GM23338 (cell line): ENCODE results near the gene UCP3. TPM values are rescaled to one million over a fixed set of nuclear protein-coding genes. Genes with fewer than 3 reads are reported as not detected.

Experiments
- ATAC-seq: fragments of 200-7000 bp; cut with Tn5 transposase; 3 replicates; pipeline ENCODE4 v1.9.1; 2020
- DNase-seq: peaks from one replicate; pipeline ENCODE4 v3.0.0-alpha.2; 2015; ENCODE audit warnings: low spot score
- H2AFZ ChIP-seq: fragments of 200-600 bp; sonication (generic); 2 replicates; pipeline ENCODE4 v1.8.0; 2016; ENCODE audit warnings: antibody characterized with exemption, mild to moderate bottlenecking, moderate library complexity
- H3F3A ChIP-seq: fragments of 200-600 bp; sonication (generic); replicated peaks from 2 replicates; pipeline ENCODE4 v1.8.0; 2017; ENCODE audit warnings: antibody characterized with exemption, mixed run types, low read depth
- H3K27ac ChIP-seq: fragments of 200-600 bp; sonication (generic); 2 replicates; pipeline ENCODE4 v1.6.1; 2016; ENCODE audit warnings: low read depth
- H3K27me3 ChIP-seq: fragments of 200-600 bp; sonication (generic); 2 replicates; pipeline ENCODE4 v1.8.0; 2016; ENCODE audit warnings: mild to moderate bottlenecking, mixed run types, moderate library complexity; ENCODE audit not compliant: insufficient read depth
- H3K36me3 ChIP-seq: fragments of 200-600 bp; sonication (generic); 2 replicates; pipeline ENCODE4 v1.8.0; 2016; ENCODE audit warnings: mild to moderate bottlenecking; ENCODE audit not compliant: insufficient read depth
- H3K4me1 ChIP-seq: fragments of 200-600 bp; sonication (generic); 2 replicates; pipeline ENCODE4 v1.8.0; 2016; ENCODE audit warnings: mild to moderate bottlenecking, moderate library complexity; ENCODE audit not compliant: insufficient read depth
- H3K4me2 ChIP-seq: fragments of 200-600 bp; sonication (generic); 2 replicates; pipeline ENCODE4 v1.7.1; 2017; ENCODE audit warnings: mixed run types
- H3K4me3 ChIP-seq: fragments of 200-600 bp; sonication (generic); 2 replicates; pipeline ENCODE4 v1.6.1; 2016; ENCODE audit warnings: mixed run types
- H3K79me2 ChIP-seq: fragments of 200-600 bp; sonication (generic); replicated peaks from 2 replicates; pipeline ENCODE4 v1.8.0; 2017; ENCODE audit warnings: mild to moderate bottlenecking; ENCODE audit not compliant: insufficient read depth
- H3K9me2 ChIP-seq: fragments of 200-600 bp; sonication (generic); 2 replicates; pipeline ENCODE4 v1.8.0; 2017; ENCODE audit not compliant: insufficient read depth
- H4K20me1 ChIP-seq: fragments of 200-600 bp; sonication (generic); replicated peaks from 2 replicates; pipeline ENCODE4 v1.8.0; 2017; ENCODE audit warnings: mild to moderate bottlenecking; ENCODE audit not compliant: insufficient read depth
- H3K27ac Mint-ChIP-seq: 2 replicates; pipeline ENCODE4 v1.8.0; 2020; ENCODE audit warnings: inconsistent platforms, mild to moderate bottlenecking, moderate library complexity, mixed read lengths
- H3K27me3 Mint-ChIP-seq: 3 replicates; pipeline ENCODE4 v1.8.0; 2022; ENCODE audit warnings: low read depth, mild to moderate bottlenecking, moderate library complexity, mixed read lengths, inconsistent platforms; ENCODE audit not compliant: insufficient read depth, poor library complexity
- H3K36me3 Mint-ChIP-seq: 3 replicates; pipeline ENCODE4 v1.8.0; 2021; ENCODE audit warnings: low read depth, mild to moderate bottlenecking, inconsistent platforms, moderate library complexity, mixed read lengths
- H3K4me1 Mint-ChIP-seq: 3 replicates; pipeline ENCODE4 v1.8.0; 2020; ENCODE audit warnings: mild to moderate bottlenecking, inconsistent platforms, mixed read lengths
- H3K4me3 Mint-ChIP-seq: 3 replicates; pipeline ENCODE4 v1.8.0; 2021; ENCODE audit warnings: moderate library complexity, mild to moderate bottlenecking, inconsistent platforms, mixed read lengths
- H3K9me3 Mint-ChIP-seq: 3 replicates; pipeline ENCODE4 v1.8.0; 2020; ENCODE audit warnings: moderate library complexity, mild to moderate bottlenecking, inconsistent platforms, mixed read lengths
- CREB1 ChIP-seq: fragments of 250-450 bp; sonication (Bioruptor Pico); IDR thresholded peaks from 2 replicates; pipeline ENCODE4 v1.5.0; 2020; ENCODE audit warnings: low read depth, mild to moderate bottlenecking, moderate library complexity
- CTCF ChIP-seq, 2 experiments: fragments of 200-600 bp in 1 of 2; sonication (generic) in 1 of 2; conservative IDR thresholded peaks; 2 replicates each; pipeline versions ENCODE4 v1.5.1 to v1.6.1; 2016 to 2017; ENCODE audit warnings: antibody characterized with exemption in 2 of 2, low read depth in 2 of 2, mild to moderate bottlenecking in 2 of 2, moderate library complexity in 1 of 2
- EZH2 ChIP-seq: fragments of 200-600 bp; sonication (generic); IDR thresholded peaks from one replicate; pipeline ENCODE4 v1.8.0; 2017; ENCODE audit warnings: antibody characterized with exemption, mild to moderate bottlenecking, low read depth; ENCODE audit not compliant: unreplicated experiment
- EZH2phosphoT487 ChIP-seq: fragments of 200-600 bp; sonication (generic); IDR thresholded peaks from one replicate; pipeline ENCODE4 v1.8.1; 2018; ENCODE audit warnings: antibody characterized with exemption; ENCODE audit not compliant: unreplicated experiment
- JUNB ChIP-seq: IDR thresholded peaks from one replicate; pipeline ENCODE4 v1.6.1; 2016; ENCODE audit warnings: antibody characterized with exemption; ENCODE audit not compliant: unreplicated experiment
- NANOG ChIP-seq: IDR thresholded peaks from 2 replicates; pipeline ENCODE4 v1.6.1; 2016; ENCODE audit warnings: antibody characterized with exemption, borderline replicate concordance
- POLR2AphosphoS5 ChIP-seq: IDR thresholded peaks from 2 replicates; pipeline ENCODE4 v1.6.1; 2016; ENCODE audit warnings: antibody characterized with exemption, low read depth
- REST ChIP-seq: IDR thresholded peaks from one replicate; pipeline ENCODE4 v1.6.1; 2018; ENCODE audit warnings: antibody characterized with exemption; ENCODE audit not compliant: unreplicated experiment
- STAT1 ChIP-seq: IDR thresholded peaks from one replicate; pipeline ENCODE4 v1.6.1; 2016; ENCODE audit warnings: antibody characterized with exemption; ENCODE audit not compliant: unreplicated experiment
- ZNF114 ChIP-seq: fragments of 250-450 bp; sonication (Bioruptor Pico); IDR thresholded peaks from 2 replicates; pipeline ENCODE4 v1.5.0; 2020; ENCODE audit warnings: mild to moderate bottlenecking, moderate library complexity
- ZNF331 ChIP-seq: fragments of 250-450 bp; sonication (Bioruptor Pico); IDR thresholded peaks from 2 replicates; pipeline ENCODE4 v1.5.0; 2020; ENCODE audit warnings: low read depth, mild to moderate bottlenecking, moderate library complexity
- polyA plus RNA-seq: library from polyadenylated mRNA; unstranded; fragments of >200 nt; fragmentation: Nextera tagmentation; extraction: Ambion mirVana; gene quantifications from 2 replicates; pipeline ENCODE4 v1.2.1, GENCODE V29; 2016
- total RNA-seq: library from RNA; depleted of rRNA; stranded (reverse); fragments of >200 nt; shearing (Covaris generic); gene quantifications from 2 replicates; pipeline ENCODE4 v1.2.3, GENCODE V29; 2014
- TF ChIP-seq, protein P1 (sequence below): IDR thresholded peaks from 2 replicates; pipeline ENCODE4 v1.6.1; 2016; ENCODE audit warnings: antibody characterized with exemption
- TF ChIP-seq, protein P2 (sequence below): fragments of 250-450 bp; sonication (Bioruptor Pico); IDR thresholded peaks from 2 replicates; pipeline ENCODE4 v1.5.0; 2020; ENCODE audit warnings: mild to moderate bottlenecking, moderate library complexity

The UCP3 gene
- total and polyA plus RNA-seq, 2 experiments from 2014 or later, result 0.21 to 0.40 TPM

DNA sequence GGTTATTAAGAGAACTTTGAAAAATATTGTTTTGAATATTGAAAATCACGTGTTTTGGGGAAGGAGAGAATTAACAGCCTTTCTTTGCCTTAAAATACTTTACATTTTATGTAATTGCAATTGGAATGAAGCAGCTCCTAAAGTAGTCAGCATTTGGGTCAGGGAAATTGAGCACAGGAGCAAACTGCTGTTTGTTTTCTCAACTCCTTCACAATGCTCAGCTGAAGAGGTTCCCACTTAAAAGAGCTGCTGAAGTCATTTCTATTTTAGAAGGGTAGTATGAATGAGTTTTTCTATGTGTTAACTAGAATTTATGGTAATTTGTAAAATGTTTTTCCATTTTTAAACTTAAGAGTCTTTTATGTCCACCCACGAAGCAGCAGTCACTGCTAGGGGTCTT is 18.2 kb downstream of the UCP3 start:
- Mint-ChIP-seq H3K27ac (no peak overlapping the region), H3K36me3 (no peaks in the 10 kb centered on the region), H3K27me3 (peaks cover 2% of the 10 kb centered on the region), H3K4me3 (no peak overlapping the region), H3K4me1 (peaks cover 2% of the 10 kb centered on the region; the same call in 1 of the 3 replicates), H3K9me3 (no peaks in the 10 kb centered on the region)
- no peak for ATAC-seq
- Histone ChIP-seq H3K9me2 (no peaks in the 10 kb centered on the region), H3K4me3 (no peak overlapping the region), H3K4me1 (peaks cover 13% of the 10 kb centered on the region; the same call in 1 of the 2 replicates), H3K27me3 (no peaks in the 10 kb centered on the region), H4K20me1 (no peaks in the 10 kb centered on the region), H3K4me2 (no peak overlapping the region), H3K36me3 (no peaks in the 10 kb centered on the region), H3K27ac (no peak overlapping the region), H2AFZ (no peak overlapping the region), H3F3A (no peaks in the 10 kb centered on the region), H3K79me2 (no peaks in the 10 kb centered on the region)
- TF ChIP-seq EZH2 (no peak), ZNF114 (CRISPR knock-in tag) (no peak), CTCF (conservative IDR thresholded peaks at IDR 0.05; ENCODE audit: low read depth in 2 of 2) (no peak), JUNB (no peak), CREB1 (CRISPR knock-in tag) (no peak), POLR2AphosphoS5 (no peak), EZH2phosphoT487 (no peak), STAT1 (no peak), NANOG (no peak), ZNF331 (CRISPR knock-in tag) (no peak), REST (no peak)
- TF ChIP-seq, protein P1, sequence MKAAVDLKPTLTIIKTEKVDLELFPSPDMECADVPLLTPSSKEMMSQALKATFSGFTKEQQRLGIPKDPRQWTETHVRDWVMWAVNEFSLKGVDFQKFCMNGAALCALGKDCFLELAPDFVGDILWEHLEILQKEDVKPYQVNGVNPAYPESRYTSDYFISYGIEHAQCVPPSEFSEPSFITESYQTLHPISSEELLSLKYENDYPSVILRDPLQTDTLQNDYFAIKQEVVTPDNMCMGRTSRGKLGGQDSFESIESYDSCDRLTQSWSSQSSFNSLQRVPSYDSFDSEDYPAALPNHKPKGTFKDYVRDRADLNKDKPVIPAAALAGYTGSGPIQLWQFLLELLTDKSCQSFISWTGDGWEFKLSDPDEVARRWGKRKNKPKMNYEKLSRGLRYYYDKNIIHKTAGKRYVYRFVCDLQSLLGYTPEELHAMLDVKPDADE, result no peak
- TF ChIP-seq, protein P2, sequence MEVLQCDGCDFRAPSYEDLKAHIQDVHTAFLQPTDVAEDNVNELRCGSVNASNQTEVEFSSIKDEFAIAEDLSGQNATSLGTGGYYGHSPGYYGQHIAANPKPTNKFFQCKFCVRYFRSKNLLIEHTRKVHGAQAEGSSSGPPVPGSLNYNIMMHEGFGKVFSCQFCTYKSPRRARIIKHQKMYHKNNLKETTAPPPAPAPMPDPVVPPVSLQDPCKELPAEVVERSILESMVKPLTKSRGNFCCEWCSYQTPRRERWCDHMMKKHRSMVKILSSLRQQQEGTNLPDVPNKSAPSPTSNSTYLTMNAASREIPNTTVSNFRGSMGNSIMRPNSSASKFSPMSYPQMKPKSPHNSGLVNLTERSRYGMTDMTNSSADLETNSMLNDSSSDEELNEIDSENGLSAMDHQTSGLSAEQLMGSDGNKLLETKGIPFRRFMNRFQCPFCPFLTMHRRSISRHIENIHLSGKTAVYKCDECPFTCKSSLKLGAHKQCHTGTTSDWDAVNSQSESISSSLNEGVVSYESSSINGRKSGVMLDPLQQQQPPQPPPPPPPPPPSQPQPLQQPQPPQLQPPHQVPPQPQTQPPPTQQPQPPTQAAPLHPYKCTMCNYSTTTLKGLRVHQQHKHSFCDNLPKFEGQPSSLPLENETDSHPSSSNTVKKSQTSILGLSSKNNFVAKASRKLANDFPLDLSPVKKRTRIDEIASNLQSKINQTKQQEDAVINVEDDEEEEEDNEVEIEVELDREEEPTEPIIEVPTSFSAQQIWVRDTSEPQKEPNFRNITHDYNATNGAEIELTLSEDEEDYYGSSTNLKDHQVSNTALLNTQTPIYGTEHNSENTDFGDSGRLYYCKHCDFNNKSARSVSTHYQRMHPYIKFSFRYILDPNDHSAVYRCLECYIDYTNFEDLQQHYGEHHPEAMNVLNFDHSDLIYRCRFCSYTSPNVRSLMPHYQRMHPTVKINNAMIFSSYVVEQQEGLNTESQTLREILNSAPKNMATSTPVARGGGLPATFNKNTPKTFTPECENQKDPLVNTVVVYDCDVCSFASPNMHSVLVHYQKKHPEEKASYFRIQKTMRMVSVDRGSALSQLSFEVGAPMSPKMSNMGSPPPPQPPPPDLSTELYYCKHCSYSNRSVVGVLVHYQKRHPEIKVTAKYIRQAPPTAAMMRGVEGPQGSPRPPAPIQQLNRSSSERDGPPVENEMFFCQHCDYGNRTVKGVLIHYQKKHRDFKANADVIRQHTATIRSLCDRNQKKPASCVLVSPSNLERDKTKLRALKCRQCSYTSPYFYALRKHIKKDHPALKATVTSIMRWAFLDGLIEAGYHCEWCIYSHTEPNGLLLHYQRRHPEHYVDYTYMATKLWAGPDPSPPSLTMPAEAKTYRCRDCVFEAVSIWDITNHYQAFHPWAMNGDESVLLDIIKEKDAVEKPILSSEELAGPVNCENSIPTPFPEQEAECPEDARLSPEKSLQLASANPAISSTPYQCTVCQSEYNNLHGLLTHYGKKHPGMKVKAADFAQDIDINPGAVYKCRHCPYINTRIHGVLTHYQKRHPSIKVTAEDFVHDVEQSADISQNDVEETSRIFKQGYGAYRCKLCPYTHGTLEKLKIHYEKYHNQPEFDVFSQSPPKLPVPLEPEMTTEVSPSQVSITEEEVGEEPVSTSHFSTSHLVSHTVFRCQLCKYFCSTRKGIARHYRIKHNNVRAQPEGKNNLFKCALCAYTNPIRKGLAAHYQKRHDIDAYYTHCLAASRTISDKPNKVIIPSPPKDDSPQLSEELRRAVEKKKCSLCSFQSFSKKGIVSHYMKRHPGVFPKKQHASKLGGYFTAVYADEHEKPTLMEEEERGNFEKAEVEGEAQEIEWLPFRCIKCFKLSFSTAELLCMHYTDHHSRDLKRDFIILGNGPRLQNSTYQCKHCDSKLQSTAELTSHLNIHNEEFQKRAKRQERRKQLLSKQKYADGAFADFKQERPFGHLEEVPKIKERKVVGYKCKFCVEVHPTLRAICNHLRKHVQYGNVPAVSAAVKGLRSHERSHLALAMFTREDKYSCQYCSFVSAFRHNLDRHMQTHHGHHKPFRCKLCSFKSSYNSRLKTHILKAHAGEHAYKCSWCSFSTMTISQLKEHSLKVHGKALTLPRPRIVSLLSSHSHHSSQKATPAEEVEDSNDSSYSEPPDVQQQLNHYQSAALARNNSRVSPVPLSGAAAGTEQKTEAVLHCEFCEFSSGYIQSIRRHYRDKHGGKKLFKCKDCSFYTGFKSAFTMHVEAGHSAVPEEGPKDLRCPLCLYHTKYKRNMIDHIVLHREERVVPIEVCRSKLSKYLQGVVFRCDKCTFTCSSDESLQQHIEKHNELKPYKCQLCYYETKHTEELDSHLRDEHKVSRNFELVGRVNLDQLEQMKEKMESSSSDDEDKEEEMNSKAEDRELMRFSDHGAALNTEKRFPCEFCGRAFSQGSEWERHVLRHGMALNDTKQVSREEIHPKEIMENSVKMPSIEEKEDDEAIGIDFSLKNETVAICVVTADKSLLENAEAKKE (CRISPR knock-in tag), result no peak
- no peak for DNase-seq
